Measurements from ENCODE around the gene CROCC2. TPM values are rescaled to one million over a fixed set of nuclear protein-coding genes. Genes with fewer than 3 reads are reported as not detected.

Gene CROCC2
- polyA plus RNA-seq, 1 donor (not counting 4 experiments of a cell fraction or from before 2014, with no cell fraction given) = not detected

- Histone ChIP-seq H3K4me2 (ENCODE audit: control insufficient read depth, extremely low read depth, insufficient read depth, low read depth, low read length) (no peak overlapping the region), H3K36me3 (ENCODE audit: control insufficient read depth in 2 of 2, extremely low read depth in 1 of 2, insufficient read depth in 2 of 2, low read length in 2 of 2) (no peaks in the 10 kb centered on the region), H4K20me1 (ENCODE audit: control insufficient read depth, extremely low read depth, insufficient read depth, low read length) (no peaks in the 10 kb centered on the region), H2AFZ (ENCODE audit: control insufficient read depth, low read length) (no peak overlapping the region), H3K4me1 (ENCODE audit: control insufficient read depth, extremely low read depth, insufficient read depth, low read length) (no peaks in the 10 kb centered on the region), H3K79me2 (ENCODE audit: control insufficient read depth, insufficient read depth, low read length) (no peaks in the 10 kb centered on the region), H3K9me3 (ENCODE audit: control insufficient read depth, low read depth, low read length) (no peaks in the 10 kb centered on the region), H3K27me3 (ENCODE audit: control insufficient read depth, extremely low read depth, insufficient read depth, low read length) (peaks cover 20% of the 10 kb centered on the region), H3K4me3 (ENCODE audit: control insufficient read depth in 2 of 3, extremely low read depth in 1 of 3, insufficient read depth in 2 of 3, low read depth in 1 of 3, low read length in 3 of 3) (no peak overlapping the region), H3K9me1 (ENCODE audit: control insufficient read depth, extremely low read depth, insufficient read depth, low read length) (no peaks in the 10 kb centered on the region), H3K9ac (ENCODE audit: control insufficient read depth, extremely low read depth, insufficient read depth, low read length) (no peak overlapping the region), H3K27ac (ENCODE audit: control insufficient read depth, insufficient read depth, low read length) (no peak overlapping the region)
- no peak for DNase-seq (ENCODE audit: low read depth, low spot score)
- TF ChIP-seq CTCF (optimal IDR thresholded peaks at IDR 0.05 in 1 of 3, IDR thresholded peaks at IDR 0.05 in 1 of 3, conservative IDR thresholded peaks at IDR 0.05 in 1 of 3; ENCODE audit: extremely low read depth in 1 of 3, insufficient read depth in 2 of 3, low read length in 3 of 3) = no peak
- TF ChIP-seq EZH2 (IDR thresholded peaks at IDR 0.05; ENCODE audit: low read length) = no peak
- FAIRE-seq = no peak
- dilution Hi-C loops (cut with MboI; ENCODE audit: extremely low pct_ligation_motif_present, low sequenced_read_pairs) = no loop called here
Measured at GRCh38 chr2:240960309-240960970, 54.3 kb downstream of the CROCC2 start.

GRCh38 chr2:240960971-240961876, 55.1 kb downstream of the CROCC2 start:
- H2AFZ ChIP-seq (ENCODE audit: control insufficient read depth, low read length) = no peak overlapping the region
- H3K27ac ChIP-seq (ENCODE audit: control insufficient read depth, insufficient read depth, low read length) = no peak overlapping the region
- DNase-seq (ENCODE audit: low read depth, low spot score) (no peak), FAIRE-seq (no peak)
- H3K4me1 ChIP-seq (ENCODE audit: control insufficient read depth, extremely low read depth, insufficient read depth, low read length) = no peaks in the 10 kb centered on the region
- H3K4me2 ChIP-seq (ENCODE audit: control insufficient read depth, extremely low read depth, insufficient read depth, low read depth, low read length) = no peak overlapping the region
- H3K9ac ChIP-seq (ENCODE audit: control insufficient read depth, extremely low read depth, insufficient read depth, low read length) = no peak overlapping the region
- no peak for TF ChIP-seq CTCF (optimal IDR thresholded peaks at IDR 0.05 in 1 of 3, IDR thresholded peaks at IDR 0.05 in 1 of 3, conservative IDR thresholded peaks at IDR 0.05 in 1 of 3; ENCODE audit: extremely low read depth in 1 of 3, insufficient read depth in 2 of 3, low read length in 3 of 3)
- TF ChIP-seq EZH2 (IDR thresholded peaks at IDR 0.05; ENCODE audit: low read length) = no peak
- no peaks in the 10 kb centered on the region for H3K36me3 ChIP-seq (ENCODE audit: control insufficient read depth in 2 of 2, extremely low read depth in 1 of 2, insufficient read depth in 2 of 2, low read length in 2 of 2)
- no peaks in the 10 kb centered on the region for H3K79me2 ChIP-seq (ENCODE audit: control insufficient read depth, insufficient read depth, low read length)
- H3K27me3 ChIP-seq (ENCODE audit: control insufficient read depth, extremely low read depth, insufficient read depth, low read length) = peaks cover 15% of the 10 kb centered on the region
- no peaks in the 10 kb centered on the region for H3K9me1 ChIP-seq (ENCODE audit: control insufficient read depth, extremely low read depth, insufficient read depth, low read length)
- dilution Hi-C loops (cut with MboI; ENCODE audit: extremely low pct_ligation_motif_present, low sequenced_read_pairs) = no loop called here
- no peaks in the 10 kb centered on the region for H3K9me3 ChIP-seq (ENCODE audit: control insufficient read depth, low read depth, low read length)
- no peaks in the 10 kb centered on the region for H4K20me1 ChIP-seq (ENCODE audit: control insufficient read depth, extremely low read depth, insufficient read depth, low read length)
- H3K4me3 ChIP-seq (ENCODE audit: control insufficient read depth in 2 of 3, extremely low read depth in 1 of 3, insufficient read depth in 2 of 3, low read depth in 1 of 3, low read length in 3 of 3) = no peak overlapping the region

All from keratinocyte (primary cell).